Measurements from ENCODE around the gene TMBIM4. TPM values are rescaled to one million over a fixed set of nuclear protein-coding genes. Genes with fewer than 3 reads are reported as not detected.

TMBIM4 gene
- total RNA-seq, 2 experiments from 2014 or later: 19.2 to 57.0 TPM

- Histone ChIP-seq H3K9me3 (ENCODE audit: low read length) (no peaks in the 10 kb centered on the region), H3K79me2 (ENCODE audit: insufficient read depth, low read depth, low read length) (no peaks in the 10 kb centered on the region), H3K36me3 (ENCODE audit: insufficient read depth, low read length) (peaks cover 52% of the 10 kb centered on the region), H3K4me1 (ENCODE audit: insufficient read depth, low read length, poor library complexity, severe bottlenecking) (no peaks in the 10 kb centered on the region), H3K4me2 (ENCODE audit: low read length) (no peak overlapping the region), H3K27ac (ENCODE audit: low read depth, low read length, poor library complexity, severe bottlenecking) (no peak overlapping the region), H3K4me3 (ENCODE audit: low read depth, low read length, poor library complexity, severe bottlenecking) (no peak overlapping the region), H2AFZ (ENCODE audit: low read length) (no peak overlapping the region), H4K20me1 (ENCODE audit: insufficient read depth, low read length) (no peaks in the 10 kb centered on the region), H3K9me2 (ENCODE audit: insufficient read depth, low read length) (no peaks in the 10 kb centered on the region)
- intact Hi-C loops (cut with micrococcal nuclease; ENCODE audit: unreplicated experiment): no loop called here
- no peak for DNase-seq (ENCODE audit: low spot score)
- no peak for TF ChIP-seq EZH2phosphoT487 (IDR thresholded peaks at IDR 0.05; ENCODE audit: borderline replicate concordance, low read depth, low read length)
- no peak for TF ChIP-seq CTCF (conservative IDR thresholded peaks at IDR 0.05; ENCODE audit: low read length)
- no TSS peak for BruUV-seq (replicated peaks)
- ChIA-PET CTCF (ENCODE audit: unreplicated experiment) (no interaction called here), POLR2A (interaction anchor here (0.6 to 1.9 kb wide), 3 partner anchors 11 to 608 kb away, joined by 3 to 7 read pairs (median 3); partner anchors contain the start of gene LLPH)
These were observed 49.9 kb downstream of the TMBIM4 start for GRCh38 chr12:66119870-66120241.

- no peak overlapping the region for H3K27ac ChIP-seq (ENCODE audit: low read depth, low read length, poor library complexity, severe bottlenecking)
- no peaks in the 10 kb centered on the region for H3K9me3 ChIP-seq (ENCODE audit: low read length)
- CTCF ChIA-PET (ENCODE audit: unreplicated experiment): no interaction called here
- POLR2A ChIA-PET: interaction anchor here (0.5 to 1.9 kb wide), 4 partner anchors 12 to 609 kb away, joined by 3 to 7 read pairs (median 4); partner anchors contain the start of gene LLPH
- no peaks in the 10 kb centered on the region for H3K79me2 ChIP-seq (ENCODE audit: insufficient read depth, low read depth, low read length)
- no peak overlapping the region for H3K4me3 ChIP-seq (ENCODE audit: low read depth, low read length, poor library complexity, severe bottlenecking)
- no peak overlapping the region for H3K4me2 ChIP-seq (ENCODE audit: low read length)
- DNase-seq (ENCODE audit: low spot score): no peak
- H3K4me1 ChIP-seq (ENCODE audit: insufficient read depth, low read length, poor library complexity, severe bottlenecking): no peaks in the 10 kb centered on the region
- intact Hi-C loops (cut with micrococcal nuclease; ENCODE audit: unreplicated experiment): no loop called here
- no peak for TF ChIP-seq CTCF (conservative IDR thresholded peaks at IDR 0.05; ENCODE audit: low read length)
- TF ChIP-seq EZH2phosphoT487 (IDR thresholded peaks at IDR 0.05; ENCODE audit: borderline replicate concordance, low read depth, low read length): no peak
- peaks cover 46% of the 10 kb centered on the region for H3K36me3 ChIP-seq (ENCODE audit: insufficient read depth, low read length)
- H4K20me1 ChIP-seq (ENCODE audit: insufficient read depth, low read length): no peaks in the 10 kb centered on the region
- no peak overlapping the region for H2AFZ ChIP-seq (ENCODE audit: low read length)
- H3K9me2 ChIP-seq (ENCODE audit: insufficient read depth, low read length): no peaks in the 10 kb centered on the region
- BruUV-seq (replicated peaks): no TSS peak
These were observed 50.4 kb downstream of the TMBIM4 start for GRCh38 chr12:66119229-66119869.

GRCh38 chr12:66118240-66118891, 51.4 kb downstream of the TMBIM4 start:
- H3K4me1 ChIP-seq (ENCODE audit: insufficient read depth, low read length, poor library complexity, severe bottlenecking): no peaks in the 10 kb centered on the region
- no peaks in the 10 kb centered on the region for H3K79me2 ChIP-seq (ENCODE audit: insufficient read depth, low read depth, low read length)
- ChIA-PET CTCF (ENCODE audit: unreplicated experiment) (no interaction called here), POLR2A (interaction anchor here (0.7 to 1.2 kb wide), 2 partner anchors 13 to 88 kb away, joined by 6 read pairs; no protein-coding TSS in a partner anchor)
- no peak overlapping the region for H3K4me2 ChIP-seq (ENCODE audit: low read length)
- no peak for DNase-seq (ENCODE audit: low spot score)
- intact Hi-C loops (cut with micrococcal nuclease; ENCODE audit: unreplicated experiment): no loop called here
- no TSS peak for BruUV-seq (replicated peaks)
- TF ChIP-seq EZH2phosphoT487 (IDR thresholded peaks at IDR 0.05; ENCODE audit: borderline replicate concordance, low read depth, low read length) (no peak), CTCF (conservative IDR thresholded peaks at IDR 0.05; ENCODE audit: low read length) (no peak)
- H4K20me1 ChIP-seq (ENCODE audit: insufficient read depth, low read length): no peaks in the 10 kb centered on the region
- H3K9me2 ChIP-seq (ENCODE audit: insufficient read depth, low read length): no peaks in the 10 kb centered on the region
- H3K9me3 ChIP-seq (ENCODE audit: low read length): no peaks in the 10 kb centered on the region
- no peak overlapping the region for H3K27ac ChIP-seq (ENCODE audit: low read depth, low read length, poor library complexity, severe bottlenecking)
- no peak overlapping the region for H3K4me3 ChIP-seq (ENCODE audit: low read depth, low read length, poor library complexity, severe bottlenecking)
- no peak overlapping the region for H2AFZ ChIP-seq (ENCODE audit: low read length)
- H3K36me3 ChIP-seq (ENCODE audit: insufficient read depth, low read length): peaks cover 37% of the 10 kb centered on the region
